K562 (cell line): Measurements from ENCODE around the gene DENND6B. TPM values are rescaled to one million over a fixed set of nuclear protein-coding genes. Genes with fewer than 3 reads are reported as not detected.

Experiments used
- ATAC-seq: fragments of 200-7000 bp; cut with Tn5 transposase; 3 replicates; pipeline ENCODE4 v1.9.1; 2020; ENCODE audit warnings: moderate library complexity
- BruUV-seq: library from RNA; stranded (reverse); fragments of 400-500 nt; replicated peaks from 2 replicates; lab custom pipeline; 2021; lab: Mats Ljungman, UMichigan
- CTCF ChIA-PET: fragments of 300-600 bp; formaldehyde crosslinking; extraction: SDS; loops from one replicate; lab custom pipeline; 2021; ENCODE audit warnings: low intra/inter-chr PET ratio; lab: Yijun Ruan, JAX
- POLR2A ChIA-PET: fragments of 300-600, 350-650 bp; sonication (Branson Sonifier 250); formaldehyde crosslinking; extraction: SDS; loops from one replicate; lab custom pipeline; 2021; ENCODE audit warnings: antibody characterized with exemption, inconsistent platforms; lab: Yijun Ruan, JAX
- DNase-seq, 4 experiments: peaks; one replicate each; pipeline versions ENCODE4 v3.0.0 to v3.0.0-alpha.2; 2011 to 2018; ENCODE audit warnings: low spot score in 3 of 4, mixed read lengths in 3 of 4; ENCODE audit errors: extremely low read depth in 1 of 4
- FAIRE-seq: peaks from 2 replicates; lab custom pipeline; 2011; peaks lifted over from hg19 to GRCh38; lab: Jason Lieb, UNC
- H2AFZ ChIP-seq: 2 replicates; pipeline ENCODE4 v1.6.0; 2011; ENCODE audit warnings: low read depth, low read length, control low read depth, inconsistent platforms
- H3K27ac ChIP-seq: fragments of 200-600 bp; 3 replicates; pipeline ENCODE4 v1.8.0; 2011; ENCODE audit warnings: low read depth, mild to moderate bottlenecking, control low read depth, inconsistent platforms, low read length, moderate library complexity, mixed read lengths; ENCODE audit errors: extremely low read depth
- H3K27me3 ChIP-seq, 2 experiments: fragments of 300-600 bp in 1 of 2; 2 replicates in 1 of 2; 3 replicates in 1 of 2; pipeline versions ENCODE4 v1.6.0 to v1.8.0; 2011; ENCODE audit warnings: inconsistent platforms in 2 of 2, low read length in 2 of 2, mild to moderate bottlenecking in 1 of 2, mixed read lengths in 1 of 2, moderate library complexity in 1 of 2; ENCODE audit not compliant: control insufficient read depth in 2 of 2, insufficient read depth in 2 of 2
- H3K36me3 ChIP-seq: fragments of 300-600 bp; 3 replicates; pipeline ENCODE4 v1.8.0; 2011; ENCODE audit warnings: mild to moderate bottlenecking, low read length, inconsistent platforms; ENCODE audit not compliant: control insufficient read depth, insufficient read depth
- H3K4me1 ChIP-seq, 2 experiments: fragments of 200-600 bp in 1 of 2; replicated peaks in 1 of 2; 2 replicates in 1 of 2; 3 replicates in 1 of 2; pipeline versions ENCODE4 v1.5.1 to v1.8.0; 2011; ENCODE audit warnings: inconsistent platforms in 2 of 2, low read length in 2 of 2, mild to moderate bottlenecking in 1 of 2, mixed read lengths in 1 of 2, moderate library complexity in 1 of 2; ENCODE audit not compliant: control insufficient read depth in 2 of 2, insufficient read depth in 2 of 2
- H3K4me2 ChIP-seq: 2 replicates; pipeline ENCODE4 v1.6.1; 2011; ENCODE audit warnings: low read length, control low read depth, inconsistent platforms, mixed read lengths; ENCODE audit not compliant: insufficient read depth
- H3K4me3 ChIP-seq: fragments of 200-600 bp; sonication (generic), shearing (Covaris generic); 2 replicates; pipeline ENCODE4 v1.5.1; 2016; ENCODE audit warnings: control low read depth, inconsistent platforms
- H3K79me2 ChIP-seq: fragments of 200-600 bp; 3 replicates; pipeline ENCODE4 v1.8.0; 2011; ENCODE audit warnings: low read length, inconsistent platforms; ENCODE audit not compliant: control insufficient read depth, insufficient read depth
- H3K9ac ChIP-seq, 2 experiments: 2 replicates each; pipeline versions ENCODE4 v1.6.0 to v1.6.1; 2011; ENCODE audit warnings: low read depth in 2 of 2, low read length in 2 of 2, control low read depth in 1 of 2, inconsistent platforms in 1 of 2, mild to moderate bottlenecking in 1 of 2, mixed read lengths in 1 of 2; ENCODE audit not compliant: insufficient read depth in 1 of 2
- H3K9me1 ChIP-seq: one replicate; pipeline ENCODE4 v1.6.0; 2011; ENCODE audit warnings: inconsistent platforms, mild to moderate bottlenecking, low read length, moderate library complexity; ENCODE audit not compliant: control insufficient read depth, insufficient read depth
- H3K9me3 ChIP-seq: replicated peaks from 2 replicates; pipeline ENCODE4 v1.5.1; 2011; ENCODE audit warnings: low read depth, low read length, inconsistent platforms; ENCODE audit not compliant: control insufficient read depth, insufficient read depth
- H4K20me1 ChIP-seq: replicated peaks from 2 replicates; pipeline ENCODE4 v1.6.1; 2011; ENCODE audit warnings: low read length, inconsistent platforms, mixed read lengths; ENCODE audit not compliant: control insufficient read depth, insufficient read depth
- BRD4 ChIP-seq: fragments of 200-600 bp; sonication (generic); IDR thresholded peaks from 2 replicates; pipeline ENCODE4 v1.6.1; 2017; ENCODE audit warnings: inconsistent platforms
- CBFB ChIP-seq: sonication (generic); formaldehyde crosslinking; IDR thresholded peaks from 2 replicates; pipeline ENCODE4 v1.4.0; 2020; ENCODE audit warnings: mild to moderate bottlenecking, missing genetic modification reagents
- CBX1 ChIP-seq: sonication (generic); IDR thresholded peaks from 2 replicates; pipeline ENCODE4 v1.6.1; 2016; ENCODE audit warnings: antibody characterized with exemption, low read depth, mild to moderate bottlenecking
- CCNT2 ChIP-seq: IDR thresholded peaks from 2 replicates; pipeline ENCODE4 v1.6.1; 2011; ENCODE audit warnings: borderline replicate concordance, low read depth, mild to moderate bottlenecking, moderate library complexity, mixed read lengths, low read length; ENCODE audit not compliant: insufficient read length; ENCODE audit errors: extremely low read depth
- EP400 ChIP-seq: fragments of 450-650 bp; IDR thresholded peaks from 2 replicates; pipeline ENCODE4 v1.6.1; 2017; ENCODE audit warnings: antibody characterized with exemption, mild to moderate bottlenecking, moderate library complexity
- ESRRA ChIP-seq: fragments of 450-650 bp; IDR thresholded peaks from 2 replicates; pipeline ENCODE4 v1.6.1; 2014; ENCODE audit warnings: low read depth, mild to moderate bottlenecking, moderate library complexity, borderline replicate concordance
- FOXA1 ChIP-seq: fragments of 450-650 bp; IDR thresholded peaks from 2 replicates; pipeline ENCODE4 v1.6.1; 2016; ENCODE audit warnings: mild to moderate bottlenecking, borderline replicate concordance
- MTA2 ChIP-seq: fragments of 450-650 bp; IDR thresholded peaks from 2 replicates; pipeline ENCODE4 v1.6.1; 2016; ENCODE audit warnings: low read depth
- NFE2 ChIP-seq: IDR thresholded peaks from 2 replicates; pipeline ENCODE4 v1.6.1; 2014; ENCODE audit warnings: antibody characterized with exemption, low read depth
- NFIX ChIP-seq: fragments of 250-450 bp; sonication (Bioruptor Pico); IDR thresholded peaks from 2 replicates; pipeline ENCODE4 v1.4.0; 2020; ENCODE audit warnings: low read depth, mild to moderate bottlenecking, moderate library complexity
- PPARD ChIP-seq: fragments of 250-450 bp; sonication (Bioruptor Pico); IDR thresholded peaks from 2 replicates; pipeline ENCODE4 v1.8.0; 2022; ENCODE audit warnings: inconsistent platforms, mild to moderate bottlenecking, moderate library complexity
- RBM34 ChIP-seq: fragments of 200-400 bp; formaldehyde crosslinking; IDR thresholded peaks from 2 replicates; pipeline ENCODE4 v1.6.1; 2018; ENCODE audit warnings: low read length, borderline replicate concordance; ENCODE audit not compliant: insufficient read depth
- SMARCC2 ChIP-seq: fragments of 450-650 bp; IDR thresholded peaks from 2 replicates; pipeline ENCODE4 v1.6.1; 2017; ENCODE audit warnings: antibody characterized with exemption, moderate library complexity, mild to moderate bottlenecking, low read depth
- SREBF2 ChIP-seq: sonication (generic); formaldehyde crosslinking; IDR thresholded peaks from 2 replicates; pipeline ENCODE4 v1.4.0; 2020; ENCODE audit warnings: mild to moderate bottlenecking, missing genetic modification reagents
- SRSF9 ChIP-seq: fragments of 200-400 bp; formaldehyde crosslinking; IDR thresholded peaks from 2 replicates; pipeline ENCODE4 v1.6.1; 2017; ENCODE audit warnings: low read depth, low read length, borderline replicate concordance
- TARDBP ChIP-seq: fragments of 450-650 bp; IDR thresholded peaks from 2 replicates; pipeline ENCODE4 v1.6.1; 2016
- TCF7L2 ChIP-seq: fragments of 150-350 bp; IDR thresholded peaks from 2 replicates; pipeline ENCODE4 v1.6.1; 2016; ENCODE audit warnings: low read depth, mild to moderate bottlenecking, low read length, moderate library complexity
- THRA ChIP-seq: fragments of 450-650 bp; IDR thresholded peaks from 2 replicates; pipeline ENCODE4 v1.6.1; 2017; ENCODE audit warnings: mild to moderate bottlenecking, moderate library complexity
- YY1 ChIP-seq, 3 experiments: IDR thresholded peaks; 2 replicates each; pipeline ENCODE4 v1.6.1; 2011; ENCODE audit warnings: low read length in 2 of 3, mild to moderate bottlenecking in 2 of 3, moderate library complexity in 2 of 3, borderline replicate concordance in 1 of 3, control low read depth in 1 of 3, low read depth in 1 of 3; ENCODE audit not compliant: insufficient read depth in 3 of 3, insufficient replicate concordance in 2 of 3, control insufficient read depth in 1 of 3, insufficient read length in 1 of 3; ENCODE audit errors: extremely low read depth in 1 of 3
- ZNF324 ChIP-seq: fragments of 250-450 bp; sonication (Bioruptor Pico); IDR thresholded peaks from 2 replicates; pipeline ENCODE4 v1.4.0; 2020; ENCODE audit warnings: mild to moderate bottlenecking
- ZNF431 ChIP-seq: sonication (generic); formaldehyde crosslinking; IDR thresholded peaks from 2 replicates; pipeline ENCODE4 v1.8.0; 2022; ENCODE audit warnings: mild to moderate bottlenecking, missing genetic modification reagents
- ZSCAN29 ChIP-seq: fragments of 450-650 bp; IDR thresholded peaks from 2 replicates; pipeline ENCODE4 v1.6.1; 2017
- WGBS: fragments of 100-300 bp; shearing (Covaris generic); methylation state at CpG from one replicate; pipeline ENCODE4 v1.1.6; 2016; ENCODE audit warnings: low coverage, mixed read lengths; ENCODE audit not compliant: insufficient coverage; ENCODE audit errors: missing lambda C conversion rate; 5-methylcytosine and 5-hydroxymethylcytosine counted together
- in situ Hi-C: fragments of 300-500 bp; cut with MboI; formaldehyde crosslinking; loops from 4 replicates; pipeline ENCODE4 v1.15.0; 2018; ENCODE audit warnings: inconsistent platforms, mixed read lengths
- intact Hi-C: fragments of 100-400 bp; cut with micrococcal nuclease; formaldehyde crosslinking; loops from 2 replicates; pipeline ENCODE4 v1.14.2; 2022
- polyA plus RNA-seq, 8 experiments: library from polyadenylated mRNA; depleted of rRNA in 4 of 8; stranded (reverse) in 5 of 8; unstranded in 3 of 8; fragments of >200 nt; fragmentation: Nextera tagmentation in 2 of 8; fragmentation: Illumina TruSeq in 1 of 8; extraction: Ambion mirVana in 2 of 8; extraction: Trizol in 1 of 8; gene quantifications; 2 replicates each; pipeline versions ENCODE4 v1.2.1 to v1.2.3, GENCODE V29; 2011 to 2014; ENCODE audit warnings: inconsistent platforms in 1 of 8, missing spikeins in 1 of 8
- total RNA-seq, 7 experiments: library from RNA; depleted of rRNA in 6 of 7; stranded (reverse); fragments of >200 nt in 6 of 7; fragmentation: Illumina TruSeq in 2 of 7; extraction: Trizol in 2 of 7; gene quantifications; 2 replicates each; pipeline versions ENCODE4 v1.2.1 to v1.2.3, GENCODE V29; 2011 to 2021; ENCODE audit warnings: low replicate concordance in 1 of 7
- TF ChIP-seq, protein P1 (sequence below): IDR thresholded peaks from 2 replicates; pipeline ENCODE4 v1.6.1; 2011; ENCODE audit not compliant: insufficient read length; ENCODE audit errors: extremely low read depth

Gene DENND6B
- total and polyA plus RNA-seq, 9 of the 15 experiments (the other 6 are each of a cell fraction or from before 2014, with no cell fraction given) = 0.07 to 3.7 (median 1.5) TPM

GRCh38 chr22:50262973-50263617, 63.7 kb downstream of the DENND6B start:
- peak overlapping the region; percentile 61 for H3K4me2 ChIP-seq
- peaks cover 15 to 84% of the 10 kb centered on the region in 2 experiments; a peak in 4 of 5 replicates for H3K4me1 ChIP-seq
- intact Hi-C loops = no loop called here
- peaks cover 27% of the 10 kb centered on the region for H3K79me2 ChIP-seq
- in situ Hi-C loops = no loop called here
- no peak for ATAC-seq
- H3K27me3 ChIP-seq = no peaks in the 10 kb centered on the region
- no peak for DNase-seq
- no peaks in the 10 kb centered on the region for H4K20me1 ChIP-seq
- H3K9me1 ChIP-seq = no peaks in the 10 kb centered on the region
- BruUV-seq = no TSS peak
- no peak for FAIRE-seq
- WGBS = 18% methylated on average over 7 of the region's 9 CpGs
- peak overlapping the region; percentile 69 to 92 for H3K9ac ChIP-seq
- peak overlapping the region; percentile 55 for H2AFZ ChIP-seq
- H3K36me3 ChIP-seq = peaks cover 12% of the 10 kb centered on the region; the same call in 1 of the 3 replicates
- peak overlapping the region; percentile 76 for H3K27ac ChIP-seq
- POLR2A ChIA-PET = interaction anchor here (0.7 to 1.9 kb wide), 5 partner anchors 10 to 73 kb away, joined by 3 to 11 read pairs (median 3); partner anchors contain the start of gene HDAC10
- CTCF ChIA-PET = no interaction called here
- no peak overlapping the region for H3K4me3 ChIP-seq
- H3K9me3 ChIP-seq = no peaks in the 10 kb centered on the region
- no peak for TF ChIP-seq MTA2
- no peak for TF ChIP-seq RBM34
- no peak for TF ChIP-seq TARDBP
- TF ChIP-seq ZNF431 (CRISPR knock-in tag) = no peak
- no peak for TF ChIP-seq BRD4
- no peak for TF ChIP-seq EP400
- TF ChIP-seq ESRRA = no peak
- TF ChIP-seq CCNT2 = no peak
- 0 out of 2 replicates have a peak, but pooled peaks have one; percentile 31 for TF ChIP-seq CBFB (CRISPR knock-in tag)
- no peak for TF ChIP-seq ZSCAN29
- peak in 1 of 3 experiments; percentile 28 for TF ChIP-seq YY1 (IDR thresholded peaks at IDR 0.05; ENCODE audit: borderline replicate concordance in 1 of 3, control insufficient read depth in 1 of 3, extremely low read depth in 1 of 3, insufficient read depth in 3 of 3, insufficient read length in 1 of 3, insufficient replicate concordance in 2 of 3, low read depth in 1 of 3, low read length in 2 of 3)
- TF ChIP-seq SRSF9 = no peak
- TF ChIP-seq TCF7L2 = no peak
- no peak for TF ChIP-seq SREBF2 (CRISPR knock-in tag)
- no peak for TF ChIP-seq PPARD (CRISPR knock-in tag)
- TF ChIP-seq NFE2 = no peak
- peak; percentile 74 for TF ChIP-seq THRA
- no peak for TF ChIP-seq FOXA1
- TF ChIP-seq NFIX (CRISPR knock-in tag) = peak; percentile 37; the same call in 1 of the 2 replicates
- no peak for TF ChIP-seq SMARCC2
- no peak for TF ChIP-seq CBX1
- TF ChIP-seq, protein P1, sequence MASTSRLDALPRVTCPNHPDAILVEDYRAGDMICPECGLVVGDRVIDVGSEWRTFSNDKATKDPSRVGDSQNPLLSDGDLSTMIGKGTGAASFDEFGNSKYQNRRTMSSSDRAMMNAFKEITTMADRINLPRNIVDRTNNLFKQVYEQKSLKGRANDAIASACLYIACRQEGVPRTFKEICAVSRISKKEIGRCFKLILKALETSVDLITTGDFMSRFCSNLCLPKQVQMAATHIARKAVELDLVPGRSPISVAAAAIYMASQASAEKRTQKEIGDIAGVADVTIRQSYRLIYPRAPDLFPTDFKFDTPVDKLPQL = no peak
- TF ChIP-seq ZNF324 = no peak
